ENCODE results near the gene SF3A2. TPM values are rescaled to one million over a fixed set of nuclear protein-coding genes. Genes with fewer than 3 reads are reported as not detected.

SF3A2 gene
- total RNA-seq, 1 experiment from 2014 or later = 184 TPM

- TF ChIP-seq USF1 (CRISPR knock-in tag; IDR thresholded peaks at IDR 0.05) (no peak), ZNF671 (CRISPR knock-in tag; IDR thresholded peaks at IDR 0.05) (no peak), ELF4 (CRISPR knock-in tag; IDR thresholded peaks at IDR 0.05; ENCODE audit: low read depth) (no peak)
Observed at GRCh38 chr19:2224754-2225349, 11.8 kb upstream of the SF3A2 start (continued).

GRCh38 chr19:2225415-2226050 lies 11.1 kb upstream of the SF3A2 start:
- peaks cover 28% of the 10 kb centered on the region for H3K36me3 Mint-ChIP-seq
- no peak overlapping the region for H3K4me3 Mint-ChIP-seq
- ChIA-PET CTCF (interaction anchor here (1.0 to 1.6 kb wide), 3 partner anchors 26 to 90 kb away, joined by 3 to 7 read pairs (median 3); no protein-coding TSS in a partner anchor), POLR2A (no interaction called here)
- H3K4me1 Mint-ChIP-seq = no peaks in the 10 kb centered on the region
- TF ChIP-seq ATF2 (CRISPR knock-in tag; IDR thresholded peaks at IDR 0.05; ENCODE audit: borderline replicate concordance, low read depth) (no peak), SOX15 (CRISPR knock-in tag; IDR thresholded peaks at IDR 0.05) (no peak), ZSCAN18 (CRISPR knock-in tag; IDR thresholded peaks at IDR 0.05) (no peak), TEAD1 (CRISPR knock-in tag; IDR thresholded peaks at IDR 0.05) (no peak), GABPB1 (CRISPR knock-in tag; IDR thresholded peaks at IDR 0.05) (no peak)
- DNase-seq (ENCODE audit: low spot score) (no peak), ATAC-seq (no peak)
- H3K9me3 Mint-ChIP-seq = no peaks in the 10 kb centered on the region
- no peaks in the 10 kb centered on the region for H3K27me3 Mint-ChIP-seq (ENCODE audit: low read depth)
- peak overlapping the region; percentile 49 for H3K27ac Mint-ChIP-seq

GRCh38 chr19:2226051-2226839 lies 10.4 kb upstream of the SF3A2 start:
- H3K9me3 Mint-ChIP-seq = no peaks in the 10 kb centered on the region
- TF ChIP-seq ZNF121 (CRISPR knock-in tag; IDR thresholded peaks at IDR 0.05) = peak; percentile 87
- TF ChIP-seq E2F1 (CRISPR knock-in tag; IDR thresholded peaks at IDR 0.05) = no peak
- no peaks in the 10 kb centered on the region for H3K27me3 Mint-ChIP-seq (ENCODE audit: low read depth)
- no peak for ATAC-seq
- peak overlapping the region; percentile 49; the same call in 1 of the 2 replicates for H3K27ac Mint-ChIP-seq
- ChIA-PET CTCF (interaction anchor here (0.6 to 1.6 kb wide), 4 partner anchors 10 to 90 kb away, joined by 3 to 7 read pairs (median 3); partner anchors contain the start of gene PLEKHJ1), POLR2A (interaction anchor here (0.5 kb wide), 1 partner anchor 280 kb away, joined by 3 read pairs; no protein-coding TSS in a partner anchor)
- H3K4me3 Mint-ChIP-seq = no peak overlapping the region
- no peaks in the 10 kb centered on the region for H3K4me1 Mint-ChIP-seq
- DNase-seq (ENCODE audit: low spot score) = no peak
- H3K36me3 Mint-ChIP-seq = peaks cover 28% of the 10 kb centered on the region

- DNase-seq (ENCODE audit: low spot score) (no peak), ATAC-seq (no peak)
- Mint-ChIP-seq H3K27me3 (ENCODE audit: low read depth) (no peaks in the 10 kb centered on the region), H3K4me3 (no peak overlapping the region), H3K9me3 (no peaks in the 10 kb centered on the region), H3K4me1 (no peaks in the 10 kb centered on the region), H3K36me3 (peaks cover 28% of the 10 kb centered on the region), H3K27ac (no peak overlapping the region)
- POLR2A ChIA-PET = interaction anchor here (0.5 kb wide), 1 partner anchor 281 kb away, joined by 3 read pairs; no protein-coding TSS in a partner anchor
- CTCF ChIA-PET = interaction anchor here (1.0 to 1.6 kb wide), 3 partner anchors 9 to 89 kb away, joined by 3 to 7 read pairs (median 3); partner anchors contain the start of gene PLEKHJ1
- TF ChIP-seq ETV6 (CRISPR knock-in tag; IDR thresholded peaks at IDR 0.05) = no peak
- no peak for TF ChIP-seq PRDM15 (CRISPR knock-in tag; IDR thresholded peaks at IDR 0.05)
- no peak for TF ChIP-seq ZNF263 (CRISPR knock-in tag; IDR thresholded peaks at IDR 0.05; ENCODE audit: low read depth)
- TF ChIP-seq ZBTB21 (CRISPR knock-in tag; IDR thresholded peaks at IDR 0.05; ENCODE audit: borderline replicate concordance) = no peak
- no peak for TF ChIP-seq CDX4 (CRISPR knock-in tag; IDR thresholded peaks at IDR 0.05; ENCODE audit: borderline replicate concordance)
- TF ChIP-seq ERG (CRISPR knock-in tag; IDR thresholded peaks at IDR 0.05) = no peak
Observed at GRCh38 chr19:2226840-2227360, 9.7 kb upstream of the SF3A2 start.
